ENCODE results near the gene ZNF511.

DNA sequence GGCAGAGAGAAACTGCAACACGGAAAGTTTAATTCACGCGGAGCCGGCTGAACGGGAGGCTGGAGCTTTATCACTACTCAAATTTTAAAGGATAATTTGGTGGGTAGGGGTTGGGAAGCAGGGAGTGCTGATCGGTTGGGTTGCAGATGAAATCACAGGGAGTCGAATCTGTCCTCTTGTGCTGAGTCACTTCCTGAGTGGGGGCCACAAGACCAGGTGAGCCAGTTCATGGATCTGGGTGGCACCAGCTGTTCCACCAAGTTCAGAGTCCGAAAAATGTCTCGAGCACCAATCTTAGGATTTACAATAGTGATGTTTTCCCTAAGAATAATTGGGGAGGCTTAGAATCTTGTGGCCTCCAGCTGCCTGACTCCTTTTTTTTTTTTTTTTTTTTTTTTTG lies 34.8 kb downstream of the ZNF511 start:
- TF ChIP-seq, protein P1, sequence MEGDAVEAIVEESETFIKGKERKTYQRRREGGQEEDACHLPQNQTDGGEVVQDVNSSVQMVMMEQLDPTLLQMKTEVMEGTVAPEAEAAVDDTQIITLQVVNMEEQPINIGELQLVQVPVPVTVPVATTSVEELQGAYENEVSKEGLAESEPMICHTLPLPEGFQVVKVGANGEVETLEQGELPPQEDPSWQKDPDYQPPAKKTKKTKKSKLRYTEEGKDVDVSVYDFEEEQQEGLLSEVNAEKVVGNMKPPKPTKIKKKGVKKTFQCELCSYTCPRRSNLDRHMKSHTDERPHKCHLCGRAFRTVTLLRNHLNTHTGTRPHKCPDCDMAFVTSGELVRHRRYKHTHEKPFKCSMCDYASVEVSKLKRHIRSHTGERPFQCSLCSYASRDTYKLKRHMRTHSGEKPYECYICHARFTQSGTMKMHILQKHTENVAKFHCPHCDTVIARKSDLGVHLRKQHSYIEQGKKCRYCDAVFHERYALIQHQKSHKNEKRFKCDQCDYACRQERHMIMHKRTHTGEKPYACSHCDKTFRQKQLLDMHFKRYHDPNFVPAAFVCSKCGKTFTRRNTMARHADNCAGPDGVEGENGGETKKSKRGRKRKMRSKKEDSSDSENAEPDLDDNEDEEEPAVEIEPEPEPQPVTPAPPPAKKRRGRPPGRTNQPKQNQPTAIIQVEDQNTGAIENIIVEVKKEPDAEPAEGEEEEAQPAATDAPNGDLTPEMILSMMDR (IDR thresholded peaks at IDR 0.05) = no peak
- no peak for TF ChIP-seq ZFX (IDR thresholded peaks at IDR 0.05; ENCODE audit: borderline replicate concordance)
